GM18951 (cell line): ENCODE data around the gene HOXB2.

Experiments used
- POLR2A ChIP-seq: IDR thresholded peaks from 4 replicates; pipeline ENCODE4 v1.6.1; 2011; ENCODE audit warnings: mild to moderate bottlenecking; ENCODE audit not compliant: insufficient read length, insufficient read depth; ENCODE audit errors: extremely low read depth
- in situ Hi-C: fragments of 300-500 bp; cut with MboI; formaldehyde crosslinking; loops from one replicate; pipeline ENCODE4 v1.12.0; 2022; ENCODE audit warnings: low sequenced_read_pairs, mixed read lengths, inconsistent platforms; ENCODE audit not compliant: unreplicated experiment

HOXB2 gene

DNA sequence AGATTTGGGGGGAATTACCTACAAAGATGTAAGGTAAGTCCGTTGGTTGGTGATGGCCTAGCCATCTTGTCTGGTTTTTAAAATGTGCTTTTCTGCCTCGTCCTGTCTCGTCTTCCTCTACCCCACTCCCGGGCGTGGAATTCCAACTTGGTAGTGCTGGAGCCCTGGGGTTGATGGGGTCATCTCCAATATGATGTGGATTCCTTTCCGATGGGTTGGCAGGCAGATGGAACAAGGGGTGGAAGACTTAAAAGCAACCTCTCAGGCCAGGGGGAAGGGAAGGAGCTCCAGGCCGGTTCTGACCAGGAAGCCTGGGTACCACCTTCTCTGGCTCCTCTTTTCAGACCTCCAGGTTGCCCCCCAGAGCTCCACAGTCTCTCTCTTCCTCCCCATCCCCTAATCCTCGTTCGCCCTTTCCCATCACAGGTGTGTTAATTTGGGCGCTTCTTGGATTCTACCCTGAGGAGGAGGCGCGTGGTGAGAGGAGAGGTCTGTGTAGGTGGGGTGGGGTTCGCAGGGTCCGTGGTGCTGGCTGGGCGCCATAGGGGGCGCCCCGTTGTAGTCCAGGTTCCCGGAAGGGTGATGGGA is 5.1 kb upstream of the HOXB2 start:
- no peak for TF ChIP-seq POLR2A

DNA sequence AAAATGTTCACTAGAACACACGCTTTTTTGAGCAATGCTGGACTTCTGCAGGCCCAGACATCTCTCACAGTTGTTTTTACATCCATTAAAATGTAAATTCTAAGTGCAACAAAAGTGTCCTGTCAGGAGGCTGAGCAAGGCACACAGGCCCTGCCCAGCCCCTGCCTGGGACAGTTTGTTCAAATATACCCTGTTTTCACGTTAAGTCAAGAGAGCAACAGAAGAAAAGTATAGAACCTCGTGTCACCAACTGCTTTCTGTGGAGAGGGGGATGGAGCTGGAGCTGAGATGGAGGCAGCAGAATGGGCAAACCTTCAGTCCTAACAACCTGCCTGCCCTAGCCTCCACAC is 4.3 kb upstream of the HOXB2 start:
- in situ Hi-C loops = no loop called here
- no peak for TF ChIP-seq POLR2A

More for the DNA sequence above, 5.1 kb upstream of the HOXB2 start:
- in situ Hi-C loops = no loop called here

DNA sequence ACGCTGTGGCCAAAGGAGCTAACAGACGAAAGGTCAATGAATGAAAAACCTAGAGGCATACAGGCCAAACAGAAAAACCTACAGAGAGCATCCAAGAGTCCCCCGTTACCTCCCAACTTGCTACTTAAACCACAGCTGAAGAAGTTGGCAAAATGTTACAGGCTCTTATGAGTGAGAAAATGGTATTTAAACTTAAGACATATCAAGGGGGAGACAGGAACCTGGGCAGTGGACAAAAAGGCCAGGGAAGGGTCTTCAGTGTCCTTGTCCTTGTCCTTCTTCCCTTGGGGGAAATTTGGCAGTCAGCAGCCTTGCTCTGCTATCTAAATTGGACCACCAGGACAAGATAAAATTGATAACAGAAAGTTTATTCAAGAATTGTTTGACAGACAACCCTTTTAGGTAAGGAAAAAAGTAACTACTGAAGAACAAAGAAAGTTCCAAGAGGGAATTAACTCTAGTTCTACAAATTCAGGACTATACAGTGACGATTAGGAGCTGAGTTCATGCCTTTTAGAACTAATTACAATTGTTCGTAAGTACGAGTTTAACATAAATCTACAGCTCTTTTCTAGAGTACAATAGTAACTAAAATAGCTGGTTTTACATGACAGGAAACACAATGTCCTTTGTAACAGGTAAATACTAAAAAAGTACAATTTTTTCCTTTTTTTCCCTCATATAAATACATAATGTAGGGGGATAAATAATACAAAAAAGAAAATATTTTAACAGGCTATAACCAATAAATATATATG is 3.8 kb upstream of the HOXB2 start:
- in situ Hi-C loops = no loop called here
- TF ChIP-seq POLR2A = no peak

DNA sequence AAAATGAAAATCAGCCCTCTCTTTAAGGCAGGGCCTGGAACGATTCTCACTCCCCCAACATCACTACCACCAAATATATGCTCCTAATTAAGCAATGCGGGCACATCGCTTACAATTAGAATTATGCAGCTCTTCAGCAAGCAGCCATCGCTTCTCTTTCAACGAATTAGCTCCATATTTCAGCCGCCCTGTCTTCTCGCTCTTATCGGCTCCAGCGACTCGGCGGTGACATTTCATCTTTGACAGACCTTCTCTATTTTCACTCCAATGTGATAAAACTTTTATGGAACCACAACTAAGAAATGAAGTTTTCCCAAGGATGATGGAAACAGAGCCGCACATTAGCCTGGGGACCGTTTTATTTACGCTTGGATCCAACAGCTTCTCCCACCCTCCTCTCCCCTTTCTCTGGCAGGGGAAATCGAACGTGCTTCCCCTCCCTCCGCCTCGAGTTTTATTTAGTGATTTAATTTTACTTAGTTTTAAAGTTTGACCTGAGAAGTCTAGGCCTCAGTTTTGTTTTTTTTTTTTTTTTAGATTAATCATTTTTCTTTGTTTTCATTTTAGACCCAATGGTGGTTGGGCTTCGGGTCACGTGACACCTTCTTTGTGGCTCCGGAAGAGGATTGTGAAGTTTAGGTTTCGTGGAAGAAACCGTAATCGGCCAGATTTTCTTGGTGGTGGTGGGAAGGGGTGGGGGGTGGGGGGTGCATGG is 3.1 kb upstream of the HOXB2 start:
- no peak for TF ChIP-seq POLR2A
- in situ Hi-C loops = no loop called here

DNA sequence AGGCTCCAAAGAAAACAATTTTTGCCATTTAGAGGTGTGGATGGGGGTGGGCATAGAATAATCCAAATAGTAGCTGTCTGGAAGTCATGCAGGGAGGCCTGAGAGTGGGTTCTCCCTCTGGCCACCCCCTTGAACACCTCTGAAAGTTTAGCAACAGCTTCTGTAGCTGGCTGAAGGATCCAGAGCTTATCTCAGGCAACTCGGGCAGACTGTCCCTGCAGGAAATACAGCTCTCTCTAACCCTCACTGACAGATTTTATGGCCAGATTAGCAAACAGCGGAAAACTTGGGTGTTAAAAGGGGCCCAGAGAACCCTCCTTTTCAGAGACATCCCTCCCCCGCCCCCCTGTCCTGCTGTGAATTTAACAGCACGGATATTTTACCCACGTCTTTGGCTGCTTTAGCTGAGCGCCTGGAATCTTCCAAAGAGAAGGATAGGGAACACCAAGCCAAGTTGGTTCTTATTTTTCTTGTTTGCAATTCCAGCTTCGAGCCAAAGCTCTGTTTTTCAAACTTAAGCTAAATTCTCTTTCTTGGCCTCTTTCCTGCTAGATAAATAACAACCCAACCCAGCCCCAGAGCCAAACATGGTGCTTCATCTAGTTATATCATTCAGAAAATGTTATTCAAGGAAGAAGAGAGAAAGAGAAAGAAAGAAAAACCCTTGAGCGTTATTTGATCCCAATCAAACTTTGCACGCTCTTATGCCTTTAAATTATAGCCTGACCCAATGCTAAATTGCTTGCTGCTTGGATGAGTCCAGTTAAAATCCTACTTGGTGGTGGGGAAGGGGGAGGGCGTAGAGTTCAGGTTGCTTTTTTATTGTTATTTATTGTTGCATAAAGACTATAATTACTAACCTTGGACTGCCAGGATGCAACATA is 2.3 kb upstream of the HOXB2 start:
- in situ Hi-C loops = no loop called here
- no peak for TF ChIP-seq POLR2A

DNA sequence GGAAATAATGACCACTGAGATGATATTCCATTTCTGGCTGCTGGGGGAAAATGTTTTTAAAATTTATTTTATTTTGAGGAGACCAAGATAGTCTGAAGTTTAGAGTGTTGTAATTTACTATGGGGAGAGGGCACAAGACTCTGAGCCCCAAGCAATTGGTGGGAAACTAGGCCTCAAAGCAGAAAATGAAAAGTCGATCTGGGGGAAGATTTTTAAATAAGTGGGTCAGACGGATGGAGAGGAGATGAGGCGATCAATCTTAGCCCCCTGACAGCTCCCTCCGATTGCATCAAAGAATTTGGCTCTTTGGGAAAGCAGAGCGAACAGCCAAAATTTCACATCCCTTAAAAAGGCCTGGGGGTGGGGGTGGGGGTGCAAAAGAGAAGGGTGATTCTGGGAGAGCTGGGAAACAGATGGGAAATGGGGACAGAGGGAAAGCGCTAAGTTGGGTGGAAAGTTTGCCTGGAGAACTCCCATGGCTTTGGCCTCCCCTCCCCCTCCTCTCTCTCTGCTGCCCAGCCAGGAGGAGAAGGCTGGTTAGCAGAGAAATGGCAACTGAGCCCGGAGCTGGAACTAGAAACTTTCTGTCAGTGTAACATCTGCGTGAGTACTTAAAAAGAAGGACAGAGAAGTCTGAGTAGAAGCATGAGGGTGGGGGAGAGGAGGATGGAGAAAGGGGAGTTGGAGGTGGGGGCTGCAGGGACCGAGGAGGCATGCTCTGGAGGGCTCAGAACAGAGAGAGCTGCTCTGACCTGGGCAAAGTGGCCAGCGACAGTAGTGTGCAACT is 1.4 kb upstream of the HOXB2 start:
- in situ Hi-C loops = no loop called here

DNA sequence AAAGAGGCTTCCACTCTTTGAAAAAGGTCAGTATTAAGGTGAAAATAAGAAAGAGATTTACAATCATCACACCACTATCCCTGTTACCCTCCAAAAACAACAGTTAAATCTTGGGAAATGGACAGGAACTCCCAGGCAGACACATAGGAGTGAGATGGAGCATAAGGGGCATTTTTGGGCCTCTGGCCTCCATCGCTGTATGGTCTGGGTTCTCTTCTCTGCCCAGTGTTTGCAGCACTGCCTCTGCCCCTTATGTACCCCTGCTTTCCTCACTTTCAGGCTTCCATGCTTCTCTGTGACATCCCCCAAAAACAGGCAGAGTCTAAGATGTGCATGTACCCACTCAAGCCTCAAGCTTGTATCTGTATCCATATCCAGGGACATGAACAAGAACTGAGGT is 630 bp upstream of the HOXB2 start:
- in situ Hi-C loops = no loop called here
- TF ChIP-seq POLR2A = no peak

More for the DNA sequence above, 1.4 kb upstream of the HOXB2 start:
- TF ChIP-seq POLR2A = no peak

- in situ Hi-C loops = no loop called here
- peak; percentile 23 for TF ChIP-seq POLR2A
Measured at GRCh38 chr17:48544349-48545021, 424 bp downstream of the HOXB2 start.

GRCh38 chr17:48543854-48544348 is 1.0 kb downstream of the HOXB2 start:
- no peak for TF ChIP-seq POLR2A
- in situ Hi-C loops = no loop called here

- TF ChIP-seq POLR2A = peak; percentile 72
- in situ Hi-C loops = no loop called here
Measured at GRCh38 chr17:48543107-48543853, 1.6 kb downstream of the HOXB2 start.

- in situ Hi-C loops = no loop called here
- TF ChIP-seq POLR2A = no peak
Measured at GRCh38 chr17:48542698-48543106, 2.2 kb downstream of the HOXB2 start.

GRCh38 chr17:48542114-48542656 is 2.7 kb downstream of the HOXB2 start:
- in situ Hi-C loops = no loop called here
- TF ChIP-seq POLR2A = no peak
